Measurements from ENCODE around the gene ARFGAP1.

The ARFGAP1 gene

GRCh38 chr20:63270606-63271325, 1.8 kb upstream of the ARFGAP1 start:
- no peak overlapping the region for H3K4me3 ChIP-seq (ENCODE audit: severe bottlenecking)
- H3K36me3 ChIP-seq (ENCODE audit: low read depth) = peaks cover 15% of the 10 kb centered on the region
- peaks cover 9% of the 10 kb centered on the region for H3K4me1 ChIP-seq (ENCODE audit: insufficient read depth, poor library complexity, severe bottlenecking)
- ATAC-seq (ENCODE audit: low read depth) = no peak
- no peaks in the 10 kb centered on the region for H3K27me3 ChIP-seq (ENCODE audit: insufficient read depth, poor library complexity, severe bottlenecking)
- DNase-seq (ENCODE audit: low spot score) = no peak
- H3K9me3 ChIP-seq (ENCODE audit: severe bottlenecking) = no peaks in the 10 kb centered on the region
- no peak for TF ChIP-seq CTCF (IDR thresholded peaks at IDR 0.05; ENCODE audit: poor library complexity, severe bottlenecking)
- no peak overlapping the region for H3K27ac ChIP-seq (ENCODE audit: poor library complexity, severe bottlenecking)

GRCh38 chr20:63273059-63273579, 506 bp downstream of the ARFGAP1 start:
- peaks cover 9% of the 10 kb centered on the region for H3K4me1 ChIP-seq (ENCODE audit: insufficient read depth, poor library complexity, severe bottlenecking)
- H3K27me3 ChIP-seq (ENCODE audit: insufficient read depth, poor library complexity, severe bottlenecking) = no peaks in the 10 kb centered on the region
- DNase-seq (ENCODE audit: low spot score) (no peak), ATAC-seq (ENCODE audit: low read depth) (no peak)
- peak overlapping the region; percentile 34 for H3K27ac ChIP-seq (ENCODE audit: poor library complexity, severe bottlenecking)
- TF ChIP-seq CTCF (IDR thresholded peaks at IDR 0.05; ENCODE audit: poor library complexity, severe bottlenecking) = no peak
- peak overlapping the region; percentile 94 for H3K4me3 ChIP-seq (ENCODE audit: severe bottlenecking)
- peaks cover 39% of the 10 kb centered on the region for H3K36me3 ChIP-seq (ENCODE audit: low read depth)
- no peaks in the 10 kb centered on the region for H3K9me3 ChIP-seq (ENCODE audit: severe bottlenecking)

GRCh38 chr20:63273635-63274380, 1.2 kb downstream of the ARFGAP1 start:
- Histone ChIP-seq H3K4me1 (ENCODE audit: insufficient read depth, poor library complexity, severe bottlenecking) (peaks cover 9% of the 10 kb centered on the region), H3K9me3 (ENCODE audit: severe bottlenecking) (no peaks in the 10 kb centered on the region), H3K27me3 (ENCODE audit: insufficient read depth, poor library complexity, severe bottlenecking) (no peaks in the 10 kb centered on the region), H3K27ac (ENCODE audit: poor library complexity, severe bottlenecking) (peak overlapping the region; percentile 34), H3K36me3 (ENCODE audit: low read depth) (peaks cover 46% of the 10 kb centered on the region), H3K4me3 (ENCODE audit: severe bottlenecking) (peak overlapping the region; percentile 94)
- DNase-seq (ENCODE audit: low spot score) (no peak), ATAC-seq (ENCODE audit: low read depth) (peak; percentile 45)
- TF ChIP-seq CTCF (IDR thresholded peaks at IDR 0.05; ENCODE audit: poor library complexity, severe bottlenecking) = no peak

- Histone ChIP-seq H3K4me3 (ENCODE audit: severe bottlenecking) (no peak overlapping the region), H3K27me3 (ENCODE audit: insufficient read depth, poor library complexity, severe bottlenecking) (no peaks in the 10 kb centered on the region), H3K27ac (ENCODE audit: poor library complexity, severe bottlenecking) (peak overlapping the region; percentile 34), H3K36me3 (ENCODE audit: low read depth) (peaks cover 54% of the 10 kb centered on the region), H3K4me1 (ENCODE audit: insufficient read depth, poor library complexity, severe bottlenecking) (peaks cover 9% of the 10 kb centered on the region), H3K9me3 (ENCODE audit: severe bottlenecking) (no peaks in the 10 kb centered on the region)
- no peak for TF ChIP-seq CTCF (IDR thresholded peaks at IDR 0.05; ENCODE audit: poor library complexity, severe bottlenecking)
- no peak for ATAC-seq (ENCODE audit: low read depth)
- no peak for DNase-seq (ENCODE audit: low spot score)
Measured at GRCh38 chr20:63274381-63275228, 2.0 kb downstream of the ARFGAP1 start.

Measured in RWPE2 (cell line).